ENCODE measurements around the gene MMD2.

The MMD2 gene

DNA sequence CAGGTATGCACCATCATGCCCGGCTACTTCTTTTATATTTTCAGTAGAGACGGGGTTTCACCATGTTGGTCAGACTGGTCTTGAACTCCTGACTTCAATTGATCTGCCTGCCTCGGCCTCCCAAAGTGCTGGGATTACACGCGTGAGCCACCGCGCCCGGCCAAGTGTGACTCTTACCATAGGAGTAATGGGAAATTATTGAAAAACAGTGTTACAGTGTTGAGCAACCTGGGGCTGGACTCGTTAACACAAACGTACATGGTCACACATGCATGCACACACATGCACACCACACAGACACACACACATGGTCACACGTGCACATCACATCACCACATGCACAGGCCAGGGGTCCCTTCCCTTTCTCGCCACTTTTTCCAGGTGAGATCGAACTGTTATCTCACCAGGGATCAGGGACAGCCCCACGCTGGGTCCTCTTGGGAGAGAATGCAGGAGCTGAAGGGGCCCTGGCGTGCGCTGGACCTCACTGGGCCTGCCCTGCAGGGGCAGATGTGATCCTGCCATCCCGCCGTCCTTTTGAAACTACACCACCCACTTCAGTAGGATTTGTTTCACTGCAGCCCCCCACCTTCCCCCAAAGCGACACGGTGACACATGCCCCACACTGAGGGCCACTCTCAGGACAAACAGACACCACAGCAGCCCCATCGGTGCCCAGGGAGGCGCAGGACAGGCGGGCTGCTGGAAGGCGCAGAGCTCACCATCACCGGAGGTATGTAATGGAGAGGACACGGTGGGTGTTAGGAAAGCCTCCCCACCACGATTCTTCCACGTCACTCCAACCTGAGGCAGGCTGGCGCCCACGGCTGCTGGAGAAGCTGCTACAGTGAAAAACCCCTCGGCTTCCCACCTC lies 85.7 kb downstream of the MMD2 start:
- no peaks in the 10 kb centered on the region for H3K36me3 ChIP-seq (ENCODE audit: control insufficient read depth, insufficient read depth, low read length)
- no peak overlapping the region for H3K4me3 ChIP-seq (ENCODE audit: insufficient read depth, low read depth, low read length, poor library complexity, severe bottlenecking)
- no peaks in the 10 kb centered on the region for H3K9me3 ChIP-seq (ENCODE audit: control insufficient read depth, low read length)
- H3K27ac ChIP-seq (ENCODE audit: insufficient read depth, low read length, poor library complexity, severe bottlenecking): no peak overlapping the region
- H3K4me1 ChIP-seq (ENCODE audit: control insufficient read depth, insufficient read depth, low read length, poor library complexity, severe bottlenecking): no peaks in the 10 kb centered on the region
- H3K27me3 ChIP-seq (replicated peaks; ENCODE audit: control insufficient read depth, insufficient read depth, low read length, poor library complexity, severe bottlenecking): no peaks in the 10 kb centered on the region
- DNase-seq: no peak

DNA sequence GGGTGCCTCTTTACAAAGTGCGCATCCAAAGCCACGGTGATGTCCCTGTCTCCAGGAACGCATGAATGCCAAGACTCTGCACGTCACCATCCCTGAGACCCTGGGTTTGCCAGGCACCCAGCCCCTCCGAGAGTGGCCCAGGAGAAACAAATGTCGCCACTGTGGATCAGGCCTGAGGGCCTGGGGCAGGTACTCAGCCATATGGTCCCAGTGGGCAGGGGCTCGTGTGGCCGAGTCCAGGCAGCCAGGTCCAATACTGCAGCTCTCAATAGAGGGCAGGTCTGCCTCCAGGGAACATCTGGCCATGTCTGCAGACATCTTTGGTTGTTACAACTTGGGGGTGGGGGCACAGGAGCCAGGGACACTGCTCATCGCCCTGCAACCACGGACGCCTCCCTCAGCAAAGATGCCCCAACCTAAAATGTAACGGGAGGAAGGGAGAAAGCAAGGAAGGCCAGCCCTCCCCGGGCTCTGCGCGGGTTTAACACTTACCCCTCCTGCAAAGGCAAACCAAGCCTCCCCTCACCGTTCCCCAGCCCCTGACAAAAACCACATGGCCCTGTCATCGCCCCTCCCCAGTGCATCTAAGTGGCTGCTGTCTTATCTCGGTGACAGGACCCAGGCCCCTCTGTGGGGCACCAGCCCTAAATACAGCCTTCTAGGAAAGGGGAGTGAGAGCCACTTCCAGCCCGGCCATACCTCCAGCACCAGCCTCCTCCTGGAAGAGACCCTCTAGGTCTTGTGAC lies 86.9 kb downstream of the MMD2 start:
- H3K9me3 ChIP-seq (ENCODE audit: control insufficient read depth, low read length): no peaks in the 10 kb centered on the region
- no peaks in the 10 kb centered on the region for H3K4me1 ChIP-seq (ENCODE audit: control insufficient read depth, insufficient read depth, low read length, poor library complexity, severe bottlenecking)
- no peak overlapping the region for H3K27ac ChIP-seq (ENCODE audit: insufficient read depth, low read length, poor library complexity, severe bottlenecking)
- H3K36me3 ChIP-seq (ENCODE audit: control insufficient read depth, insufficient read depth, low read length): no peaks in the 10 kb centered on the region
- H3K4me3 ChIP-seq (ENCODE audit: insufficient read depth, low read depth, low read length, poor library complexity, severe bottlenecking): no peak overlapping the region
- H3K27me3 ChIP-seq (replicated peaks; ENCODE audit: control insufficient read depth, insufficient read depth, low read length, poor library complexity, severe bottlenecking): no peaks in the 10 kb centered on the region
- DNase-seq: no peak

DNA sequence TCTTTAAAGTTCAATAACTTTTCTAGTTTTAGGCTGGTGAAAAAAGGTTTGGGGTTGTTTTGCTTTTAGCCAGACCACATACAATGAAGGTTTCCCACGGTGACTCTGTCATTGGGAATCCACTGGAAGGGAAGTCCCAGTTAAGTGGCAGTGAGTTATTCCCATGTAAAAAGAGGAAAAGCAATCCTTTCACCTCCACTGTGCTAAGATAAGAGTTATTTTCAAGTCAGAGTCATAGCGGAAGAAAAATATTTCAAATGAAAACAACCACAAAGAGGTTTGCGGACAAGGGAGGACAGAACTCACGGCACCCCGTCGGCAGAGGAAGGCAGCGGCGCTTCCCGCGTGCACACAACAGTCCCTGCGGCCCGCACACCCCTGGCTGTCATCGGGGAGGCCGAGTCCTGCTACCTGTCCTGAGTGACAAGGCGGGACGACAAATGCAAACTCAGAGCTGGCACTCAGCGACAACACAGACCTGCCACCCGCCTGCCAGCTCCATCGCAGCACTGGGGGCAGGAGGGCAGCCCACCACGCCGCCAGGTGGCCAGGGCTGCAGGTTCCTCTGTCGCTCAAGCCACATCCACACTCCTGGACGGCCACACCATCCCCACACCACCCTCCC lies 87.8 kb downstream of the MMD2 start:
- no peaks in the 10 kb centered on the region for H3K4me1 ChIP-seq (ENCODE audit: control insufficient read depth, insufficient read depth, low read length, poor library complexity, severe bottlenecking)
- no peak for DNase-seq
- no peak overlapping the region for H3K27ac ChIP-seq (ENCODE audit: insufficient read depth, low read length, poor library complexity, severe bottlenecking)
- no peak overlapping the region for H3K4me3 ChIP-seq (ENCODE audit: insufficient read depth, low read depth, low read length, poor library complexity, severe bottlenecking)
- no peaks in the 10 kb centered on the region for H3K27me3 ChIP-seq (replicated peaks; ENCODE audit: control insufficient read depth, insufficient read depth, low read length, poor library complexity, severe bottlenecking)
- H3K36me3 ChIP-seq (ENCODE audit: control insufficient read depth, insufficient read depth, low read length): no peaks in the 10 kb centered on the region
- H3K9me3 ChIP-seq (ENCODE audit: control insufficient read depth, low read length): no peaks in the 10 kb centered on the region

GRCh38 chr7:4868493-4868892 lies 90.5 kb downstream of the MMD2 start:
- Histone ChIP-seq H3K27ac (ENCODE audit: insufficient read depth, low read length, poor library complexity, severe bottlenecking) (no peak overlapping the region), H3K4me3 (ENCODE audit: insufficient read depth, low read depth, low read length, poor library complexity, severe bottlenecking) (no peak overlapping the region), H3K27me3 (replicated peaks; ENCODE audit: control insufficient read depth, insufficient read depth, low read length, poor library complexity, severe bottlenecking) (peaks cover 3% of the 10 kb centered on the region), H3K36me3 (ENCODE audit: control insufficient read depth, insufficient read depth, low read length) (no peaks in the 10 kb centered on the region), H3K4me1 (ENCODE audit: control insufficient read depth, insufficient read depth, low read length, poor library complexity, severe bottlenecking) (no peaks in the 10 kb centered on the region), H3K9me3 (ENCODE audit: control insufficient read depth, low read length) (no peaks in the 10 kb centered on the region)
- DNase-seq: no peak

DNA sequence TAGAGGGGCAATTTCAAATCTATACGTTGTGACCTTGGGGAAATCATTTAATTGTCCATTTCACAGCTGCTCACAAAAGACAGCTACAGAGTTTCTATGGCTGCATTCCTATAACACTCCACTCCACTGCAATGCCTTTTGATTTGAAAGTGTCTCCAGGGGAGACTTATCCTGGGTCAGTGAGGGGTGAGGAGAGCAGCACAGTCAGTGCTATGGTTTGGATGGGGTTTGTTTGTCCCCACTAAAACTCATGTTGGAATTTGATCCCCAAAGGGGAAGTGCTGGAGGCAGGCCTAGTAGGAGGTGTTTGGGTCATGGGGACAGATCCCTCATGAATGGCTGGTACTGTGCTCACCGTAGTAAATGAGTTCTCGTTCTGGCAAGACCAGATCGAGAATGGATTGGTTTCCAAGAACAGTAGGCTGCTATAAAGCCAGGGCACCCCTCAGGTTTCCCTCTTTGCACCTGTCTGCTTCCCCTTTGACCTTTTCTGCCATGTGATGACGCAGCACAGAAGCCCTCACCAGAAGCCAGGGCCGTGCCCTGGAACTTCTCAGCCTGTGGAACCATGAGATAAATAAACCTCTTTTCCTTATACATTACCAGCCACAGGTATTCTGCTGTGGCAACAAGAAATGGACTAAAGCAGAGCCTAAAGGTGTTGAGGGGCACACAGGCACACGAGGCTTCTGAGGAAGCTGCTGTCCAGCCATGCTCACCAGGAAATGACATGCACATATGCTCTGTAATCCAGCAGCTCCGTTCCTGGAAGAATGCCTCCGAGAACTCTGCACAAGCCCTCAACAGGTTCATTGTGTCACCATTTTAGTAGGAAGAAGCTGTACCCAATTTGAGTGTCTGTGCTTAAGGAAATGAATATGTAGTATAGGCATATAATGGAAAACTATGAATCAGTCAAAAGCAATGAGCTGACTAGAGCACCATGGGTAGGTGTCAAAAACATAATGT lies 92.2 kb downstream of the MMD2 start:
- peaks cover 7% of the 10 kb centered on the region for H3K27me3 ChIP-seq (replicated peaks; ENCODE audit: control insufficient read depth, insufficient read depth, low read length, poor library complexity, severe bottlenecking)

GRCh38 chr7:4862156-4862555 lies 96.8 kb downstream of the MMD2 start:
- Histone ChIP-seq H3K27me3 (replicated peaks; ENCODE audit: control insufficient read depth, insufficient read depth, low read length, poor library complexity, severe bottlenecking) (peaks cover 9% of the 10 kb centered on the region), H3K4me3 (ENCODE audit: insufficient read depth, low read depth, low read length, poor library complexity, severe bottlenecking) (no peak overlapping the region), H3K9me3 (ENCODE audit: control insufficient read depth, low read length) (no peaks in the 10 kb centered on the region), H3K4me1 (ENCODE audit: control insufficient read depth, insufficient read depth, low read length, poor library complexity, severe bottlenecking) (no peaks in the 10 kb centered on the region), H3K27ac (ENCODE audit: insufficient read depth, low read length, poor library complexity, severe bottlenecking) (no peak overlapping the region), H3K36me3 (ENCODE audit: control insufficient read depth, insufficient read depth, low read length) (no peaks in the 10 kb centered on the region)
- no peak for DNase-seq

More for the DNA sequence above, 92.2 kb downstream of the MMD2 start:
- Histone ChIP-seq H3K4me1 (ENCODE audit: control insufficient read depth, insufficient read depth, low read length, poor library complexity, severe bottlenecking) (no peaks in the 10 kb centered on the region), H3K9me3 (ENCODE audit: control insufficient read depth, low read length) (no peaks in the 10 kb centered on the region), H3K4me3 (ENCODE audit: insufficient read depth, low read depth, low read length, poor library complexity, severe bottlenecking) (no peak overlapping the region), H3K36me3 (ENCODE audit: control insufficient read depth, insufficient read depth, low read length) (no peaks in the 10 kb centered on the region), H3K27ac (ENCODE audit: insufficient read depth, low read length, poor library complexity, severe bottlenecking) (no peak overlapping the region)
- DNase-seq: no peak

- no peak within 1 kb of the TSS for H3K4me3 ChIP-seq (ENCODE audit: insufficient read depth, low read depth, low read length, poor library complexity, severe bottlenecking)
- H3K36me3 ChIP-seq (ENCODE audit: control insufficient read depth, insufficient read depth, low read length): no peaks in the 10 kb centered on the region
- H3K4me1 ChIP-seq (ENCODE audit: control insufficient read depth, insufficient read depth, low read length, poor library complexity, severe bottlenecking): no peaks in the 10 kb centered on the region
- H3K9me3 ChIP-seq (ENCODE audit: control insufficient read depth, low read length): no peaks in the 10 kb centered on the region
- no peak for DNase-seq
- H3K27ac ChIP-seq (ENCODE audit: insufficient read depth, low read length, poor library complexity, severe bottlenecking): no peak within 1 kb of the TSS
- peaks cover 9% of the 10 kb centered on the region for H3K27me3 ChIP-seq (replicated peaks; ENCODE audit: control insufficient read depth, insufficient read depth, low read length, poor library complexity, severe bottlenecking)
Observed at GRCh38 chr7:4861673-4862072, 97.3 kb downstream of the MMD2 start, which contains the start of gene PAPOLB. TSS of gene PAPOLB (minus strand) at chr7:4862030. CDS start at chr7:4861810, 220 bp downstream.

DNA sequence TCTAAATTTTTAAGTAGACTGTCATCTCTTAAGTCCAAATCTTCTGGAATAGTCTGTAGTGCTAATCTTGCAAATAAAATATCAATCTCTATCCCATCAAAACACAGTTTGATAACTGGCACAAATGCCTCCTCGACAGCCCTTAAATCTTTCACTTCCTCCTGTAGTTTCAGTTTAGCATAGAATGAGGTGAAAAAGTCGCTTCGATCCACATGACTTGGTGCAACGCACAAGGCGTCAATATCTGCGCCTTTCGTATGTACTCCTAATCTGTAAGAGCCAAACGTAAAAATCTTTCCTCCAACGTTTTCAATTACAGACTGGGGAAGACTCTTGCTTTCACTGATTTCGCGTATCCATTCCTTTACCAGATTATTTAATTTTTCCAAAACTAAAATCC lies 97.8 kb downstream of the MMD2 start:
- Histone ChIP-seq H3K4me1 (ENCODE audit: control insufficient read depth, insufficient read depth, low read length, poor library complexity, severe bottlenecking) (no peaks in the 10 kb centered on the region), H3K4me3 (ENCODE audit: insufficient read depth, low read depth, low read length, poor library complexity, severe bottlenecking) (no peak overlapping the region), H3K36me3 (ENCODE audit: control insufficient read depth, insufficient read depth, low read length) (no peaks in the 10 kb centered on the region), H3K27ac (ENCODE audit: insufficient read depth, low read length, poor library complexity, severe bottlenecking) (no peak overlapping the region), H3K9me3 (ENCODE audit: control insufficient read depth, low read length) (no peaks in the 10 kb centered on the region), H3K27me3 (replicated peaks; ENCODE audit: control insufficient read depth, insufficient read depth, low read length, poor library complexity, severe bottlenecking) (peaks cover 9% of the 10 kb centered on the region)
- DNase-seq: no peak

DNA sequence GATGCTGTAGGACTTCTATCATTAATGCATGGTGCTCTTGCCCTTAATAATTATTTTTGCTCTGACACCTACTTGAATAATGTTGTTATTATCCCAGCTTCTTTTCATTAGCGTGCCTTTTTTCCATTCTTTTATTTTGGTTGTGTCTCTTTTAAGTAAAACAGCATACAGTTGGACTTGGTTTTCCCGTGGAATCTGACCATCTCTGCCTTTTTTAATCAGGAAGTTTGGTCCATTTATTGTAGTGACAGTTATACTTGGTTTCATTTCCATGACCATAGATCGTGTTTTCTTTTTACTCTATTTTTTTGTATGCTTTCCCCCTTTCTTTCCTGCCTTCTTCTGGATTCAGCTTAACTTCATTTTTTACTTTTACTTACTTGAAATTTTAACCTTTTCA lies 101.8 kb downstream of the MMD2 start:
- DNase-seq: no peak
- Histone ChIP-seq H3K27ac (ENCODE audit: insufficient read depth, low read length, poor library complexity, severe bottlenecking) (no peak overlapping the region), H3K27me3 (replicated peaks; ENCODE audit: control insufficient read depth, insufficient read depth, low read length, poor library complexity, severe bottlenecking) (peaks cover 6% of the 10 kb centered on the region), H3K9me3 (ENCODE audit: control insufficient read depth, low read length) (no peaks in the 10 kb centered on the region), H3K4me3 (ENCODE audit: insufficient read depth, low read depth, low read length, poor library complexity, severe bottlenecking) (no peak overlapping the region), H3K4me1 (ENCODE audit: control insufficient read depth, insufficient read depth, low read length, poor library complexity, severe bottlenecking) (no peaks in the 10 kb centered on the region), H3K36me3 (ENCODE audit: control insufficient read depth, insufficient read depth, low read length) (no peaks in the 10 kb centered on the region)

Measured in effector memory CD4-positive, alpha-beta T cell (primary cell).